GM13976 (cell line): ENCODE data around the gene RAPGEF1.

Experiments
- DNase-seq: peaks from one replicate; pipeline ENCODE4 v3.0.0; 2012; ENCODE audit warnings: low spot score
- in situ Hi-C: fragments of 300-500 bp; cut with MboI; formaldehyde crosslinking; loops from one replicate; pipeline ENCODE4 v1.12.0; 2022; ENCODE audit warnings: low sequenced_read_pairs, mixed read lengths, inconsistent platforms; ENCODE audit not compliant: unreplicated experiment
- TF ChIP-seq, protein P1 (sequence below): IDR thresholded peaks from 2 replicates; pipeline ENCODE4 v1.5.1; 2012; ENCODE audit warnings: borderline replicate concordance, mild to moderate bottlenecking; ENCODE audit not compliant: insufficient read depth; ENCODE audit errors: extremely low read depth, missing control alignments, control extremely low read depth

RAPGEF1 gene

DNA sequence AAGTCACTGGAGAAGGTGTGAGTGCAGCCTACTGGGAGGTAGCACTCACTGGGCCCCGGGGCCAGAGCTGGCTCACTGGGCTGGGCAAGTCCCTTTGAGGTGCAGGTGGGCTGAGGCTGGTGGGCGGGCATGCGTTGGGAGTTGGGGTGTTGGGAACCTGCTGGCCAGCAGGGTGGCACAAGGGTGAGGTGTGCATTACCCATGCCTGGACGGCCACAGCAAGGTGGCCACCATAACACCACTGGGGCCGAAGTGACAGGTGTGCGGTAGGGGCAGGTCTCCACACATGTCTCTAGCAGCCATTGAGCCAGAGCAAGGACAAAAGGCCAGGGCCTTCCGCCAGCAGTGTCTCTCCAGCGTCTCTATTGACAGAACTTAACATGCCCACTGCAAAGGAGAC, 172.0 kb downstream of the RAPGEF1 start:
- DNase-seq = no peak
- in situ Hi-C loops = no loop called here

DNA sequence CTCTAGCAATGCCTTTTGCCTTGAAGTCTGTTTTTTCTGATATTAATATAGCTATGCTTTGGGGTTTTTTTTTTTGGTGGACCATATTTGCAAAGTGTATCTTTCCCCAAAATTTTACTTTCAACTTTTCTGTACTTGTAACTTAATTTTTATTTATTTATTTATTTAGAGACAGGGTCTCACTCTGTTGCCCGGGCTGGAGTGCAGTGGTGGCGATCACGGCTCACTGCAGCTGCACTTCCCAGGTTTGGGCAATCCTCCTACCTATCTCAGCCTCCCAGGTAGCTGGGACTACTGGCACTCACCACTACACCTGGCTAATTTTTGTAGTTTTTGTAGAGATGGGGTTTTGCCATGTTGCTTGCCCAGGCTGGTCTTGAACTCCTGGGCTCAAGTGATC, 173.7 kb downstream of the RAPGEF1 start:
- no peak for DNase-seq
- TF ChIP-seq, protein P1, sequence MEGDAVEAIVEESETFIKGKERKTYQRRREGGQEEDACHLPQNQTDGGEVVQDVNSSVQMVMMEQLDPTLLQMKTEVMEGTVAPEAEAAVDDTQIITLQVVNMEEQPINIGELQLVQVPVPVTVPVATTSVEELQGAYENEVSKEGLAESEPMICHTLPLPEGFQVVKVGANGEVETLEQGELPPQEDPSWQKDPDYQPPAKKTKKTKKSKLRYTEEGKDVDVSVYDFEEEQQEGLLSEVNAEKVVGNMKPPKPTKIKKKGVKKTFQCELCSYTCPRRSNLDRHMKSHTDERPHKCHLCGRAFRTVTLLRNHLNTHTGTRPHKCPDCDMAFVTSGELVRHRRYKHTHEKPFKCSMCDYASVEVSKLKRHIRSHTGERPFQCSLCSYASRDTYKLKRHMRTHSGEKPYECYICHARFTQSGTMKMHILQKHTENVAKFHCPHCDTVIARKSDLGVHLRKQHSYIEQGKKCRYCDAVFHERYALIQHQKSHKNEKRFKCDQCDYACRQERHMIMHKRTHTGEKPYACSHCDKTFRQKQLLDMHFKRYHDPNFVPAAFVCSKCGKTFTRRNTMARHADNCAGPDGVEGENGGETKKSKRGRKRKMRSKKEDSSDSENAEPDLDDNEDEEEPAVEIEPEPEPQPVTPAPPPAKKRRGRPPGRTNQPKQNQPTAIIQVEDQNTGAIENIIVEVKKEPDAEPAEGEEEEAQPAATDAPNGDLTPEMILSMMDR = no peak
- in situ Hi-C loops = no loop called here

More for the DNA sequence above, 172.0 kb downstream of the RAPGEF1 start:
- TF ChIP-seq, protein P1 = no peak

DNA sequence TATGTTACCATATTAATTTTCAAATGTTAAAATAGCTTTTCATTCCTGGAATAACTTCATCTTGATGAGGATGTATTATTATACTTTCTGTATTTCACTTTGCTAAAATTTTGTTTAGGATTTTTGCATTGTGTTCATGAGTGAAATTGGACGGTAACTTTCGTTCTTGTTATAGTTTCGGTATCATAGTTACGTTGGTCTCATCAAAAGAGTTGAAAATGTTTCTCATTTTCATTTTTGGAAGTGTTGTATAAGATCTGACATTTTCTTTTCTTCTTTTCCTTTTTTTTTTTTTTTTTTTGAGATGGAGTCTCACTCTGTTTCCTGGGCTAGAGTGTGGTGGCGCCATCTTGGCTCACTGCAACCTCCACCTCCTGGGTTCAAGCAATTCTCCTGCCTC, 174.5 kb downstream of the RAPGEF1 start:
- DNase-seq = no peak
- in situ Hi-C loops = no loop called here
- TF ChIP-seq, protein P1 = no peak

DNA sequence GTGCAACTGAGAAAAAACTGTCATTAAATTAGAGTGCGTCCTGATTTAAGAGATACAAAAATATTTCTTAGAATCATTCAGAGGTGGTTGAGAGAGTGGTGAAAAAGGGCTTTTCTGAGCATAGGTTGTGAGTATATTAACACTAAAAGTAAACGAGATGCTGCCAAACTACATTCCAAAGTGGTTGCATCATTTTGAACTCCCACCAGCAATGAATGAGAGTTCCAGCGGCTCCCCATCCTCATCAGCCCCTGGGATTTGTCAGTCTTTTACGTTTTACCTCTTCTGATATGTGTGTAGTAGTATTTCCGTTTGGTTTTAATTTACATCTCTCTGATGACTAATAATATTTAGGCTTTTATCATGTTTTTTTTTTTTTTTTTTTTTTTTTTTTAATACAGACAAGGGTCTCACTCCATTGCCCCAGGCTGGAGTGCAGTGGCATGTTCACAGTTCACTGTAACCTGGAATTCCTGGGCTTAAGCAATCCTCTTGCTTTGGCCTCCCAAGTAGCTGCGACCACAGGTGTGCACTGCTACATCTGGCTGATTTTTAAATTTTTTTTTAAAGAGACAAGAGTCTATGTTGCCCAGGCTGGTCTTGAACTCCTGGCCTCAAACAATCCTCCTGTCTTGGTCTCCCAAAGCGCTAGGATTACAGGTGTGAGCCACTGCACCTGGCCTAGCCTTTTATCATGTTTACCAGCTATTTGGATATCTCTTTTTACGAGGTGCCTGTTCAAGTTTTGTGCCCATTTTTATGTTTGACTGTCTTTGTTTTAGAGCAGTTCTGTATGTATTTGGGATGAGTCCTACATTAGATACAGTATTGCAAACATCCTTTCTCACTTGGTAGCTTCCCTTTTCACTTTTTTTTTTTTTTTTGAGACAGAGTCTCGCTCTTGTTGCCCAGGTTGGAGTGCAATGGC, 177.6 kb downstream of the RAPGEF1 start:
- in situ Hi-C loops = no loop called here
- DNase-seq = no peak
- TF ChIP-seq, protein P1 = no peak

DNA sequence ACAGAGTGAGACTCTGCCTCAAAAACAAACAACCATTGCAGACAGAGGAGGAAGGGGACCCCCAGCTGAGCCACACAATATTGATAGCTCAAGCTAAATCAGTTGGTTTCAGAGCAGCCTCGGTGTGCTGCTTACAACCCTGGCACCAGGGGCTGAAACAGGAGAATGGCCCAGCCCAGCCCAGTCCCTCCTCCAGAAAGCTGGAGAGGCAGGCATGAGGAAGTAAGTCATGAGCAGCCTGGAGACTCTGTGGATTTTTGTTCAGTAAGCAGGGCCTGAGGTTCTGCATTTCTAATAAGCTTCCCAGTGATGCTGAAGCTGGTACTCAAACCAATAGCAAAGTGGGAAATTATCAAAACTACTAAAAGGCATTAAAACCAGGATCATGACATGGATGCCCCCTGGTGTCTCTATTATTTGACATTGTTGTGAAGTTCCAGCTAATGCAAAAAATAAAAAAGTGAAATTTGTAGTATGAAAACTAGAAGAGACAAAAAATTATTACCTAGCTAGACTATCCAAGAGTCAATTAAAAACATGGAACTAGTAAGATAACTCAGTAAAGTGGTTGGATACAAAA, 180.4 kb downstream of the RAPGEF1 start:
- no peak for DNase-seq
- in situ Hi-C loops = no loop called here
- TF ChIP-seq, protein P1 = no peak

DNA sequence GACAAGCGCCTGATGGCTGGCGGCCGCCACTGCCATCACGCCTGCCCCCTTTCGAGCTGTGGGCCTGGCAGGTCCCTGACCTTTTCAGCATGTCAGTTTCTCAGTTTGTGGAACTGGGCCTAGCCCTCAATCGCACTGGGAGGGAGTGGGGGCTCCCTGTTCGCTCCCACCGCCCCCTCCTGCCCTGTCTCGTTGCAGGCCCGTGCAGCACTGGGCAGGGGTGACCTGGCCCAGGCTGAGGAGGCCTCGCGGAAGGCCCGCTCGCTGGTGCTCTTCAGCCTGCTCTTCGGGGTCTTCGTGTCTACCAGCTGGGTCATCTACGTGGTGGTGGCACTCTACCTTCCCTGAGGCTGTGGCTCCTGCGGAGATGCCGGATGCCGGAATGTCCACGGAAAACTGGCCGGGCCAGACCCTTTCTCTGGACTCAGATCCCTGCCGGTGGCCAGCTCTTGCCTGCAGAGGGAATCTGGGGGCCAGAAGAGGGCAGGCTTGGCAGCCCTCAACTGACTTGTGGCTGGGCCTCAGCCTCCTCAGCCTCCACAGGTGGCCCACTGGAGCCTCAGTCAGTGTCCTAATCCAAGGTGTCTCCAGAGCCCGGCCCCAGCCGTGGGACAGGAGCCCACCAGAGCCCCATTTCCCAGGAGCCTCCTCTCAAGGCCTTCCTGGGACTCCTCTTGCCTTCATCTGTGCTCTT, 181.9 kb downstream of the RAPGEF1 start:
- DNase-seq = no peak
- in situ Hi-C loops = no loop called here
- TF ChIP-seq, protein P1 = no peak
